Endothelial cell of umbilical vein (primary cell): ENCODE data around the gene ATG5. TPM values are rescaled to one million over a fixed set of nuclear protein-coding genes. Genes with fewer than 3 reads are reported as not detected.

Experiments
- BruUV-seq: library from RNA; stranded (reverse); fragments of 400-500 nt; replicated peaks from 2 replicates; lab custom pipeline; 2021; lab: Mats Ljungman, UMichigan
- CTCF ChIA-PET: fragments of 300-600, 350-600 bp; sonication (Branson Sonifier 250); formaldehyde crosslinking; loops from one replicate; lab custom pipeline; 2021; ENCODE audit warnings: antibody characterized with exemption, inconsistent platforms; lab: Charles Lee
- POLR2A ChIA-PET: fragments of 300-600, 350-600 bp; sonication (Branson Sonifier 250); formaldehyde crosslinking; loops from one replicate; lab custom pipeline; 2021; ENCODE audit warnings: antibody characterized with exemption, inconsistent platforms; lab: Charles Lee
- DNase-seq: peaks from one replicate; pipeline ENCODE4 v3.0.0-alpha.2; 2011; ENCODE audit warnings: low read depth, low spot score
- FAIRE-seq: peaks from 2 replicates; lab custom pipeline; 2011; peaks lifted over from hg19 to GRCh38; lab: Jason Lieb, UNC
- H2AFZ ChIP-seq: 2 replicates; pipeline ENCODE4 v1.6.0; 2012; ENCODE audit warnings: low read depth, low read length, control low read depth, inconsistent platforms
- H3K27ac ChIP-seq: 2 replicates; pipeline ENCODE4 v1.5.1; 2011; ENCODE audit warnings: low read depth, mild to moderate bottlenecking, control low read depth, low read length, moderate library complexity; ENCODE audit not compliant: insufficient read depth
- H3K27me3 ChIP-seq, 2 experiments: 2 replicates each; pipeline versions ENCODE4 v1.6.0 to v1.6.1; 2011; ENCODE audit warnings: low read length in 2 of 2, mixed read lengths in 1 of 2; ENCODE audit not compliant: control insufficient read depth in 2 of 2, insufficient read depth in 2 of 2
- H3K36me3 ChIP-seq, 2 experiments: 2 replicates in 1 of 2; 3 replicates in 1 of 2; pipeline ENCODE4 v1.5.1; 2011; ENCODE audit warnings: low read length in 2 of 2, mild to moderate bottlenecking in 1 of 2, moderate library complexity in 1 of 2; ENCODE audit not compliant: control insufficient read depth in 2 of 2, insufficient read depth in 2 of 2; ENCODE audit errors: extremely low read depth in 1 of 2
- H3K4me1 ChIP-seq: 3 replicates; pipeline ENCODE4 v1.5.1; 2011; ENCODE audit warnings: mild to moderate bottlenecking, low read length; ENCODE audit not compliant: control insufficient read depth, insufficient read depth; ENCODE audit errors: extremely low read depth
- H3K4me2 ChIP-seq: 2 replicates; pipeline ENCODE4 v1.6.1; 2011; ENCODE audit warnings: low read length, control low read depth, mixed read lengths; ENCODE audit not compliant: insufficient read depth
- H3K4me3 ChIP-seq, 3 experiments: fragments of 200-600 bp in 1 of 3; sonication (generic), shearing (Covaris generic) in 1 of 3; replicated peaks in 1 of 3; 2 replicates each; pipeline ENCODE4 v1.5.1; 2011 to 2016; ENCODE audit warnings: control low read depth in 3 of 3, low read length in 3 of 3, mild to moderate bottlenecking in 2 of 3, inconsistent platforms in 1 of 3, low read depth in 1 of 3, moderate library complexity in 1 of 3; ENCODE audit not compliant: insufficient read depth in 1 of 3
- H3K79me2 ChIP-seq: 2 replicates; pipeline ENCODE4 v1.6.0; 2012; ENCODE audit warnings: low read length, inconsistent platforms; ENCODE audit not compliant: control insufficient read depth, insufficient read depth
- H3K9ac ChIP-seq: replicated peaks from 2 replicates; pipeline ENCODE3; 2011; ENCODE audit warnings: low read length, control low read depth; ENCODE audit not compliant: insufficient read depth; ENCODE audit errors: extremely low read depth
- H3K9me1 ChIP-seq: replicated peaks from 3 replicates; pipeline ENCODE4 v1.6.0; 2011; ENCODE audit warnings: mild to moderate bottlenecking, low read length; ENCODE audit not compliant: control insufficient read depth, insufficient read depth; ENCODE audit errors: extremely low read depth
- H3K9me3 ChIP-seq: replicated peaks from 2 replicates; pipeline ENCODE4 v1.5.1; 2012; ENCODE audit warnings: low read length, inconsistent platforms; ENCODE audit not compliant: control insufficient read depth, insufficient read depth
- H4K20me1 ChIP-seq: replicated peaks from 2 replicates; pipeline ENCODE3; 2011; ENCODE audit warnings: mild to moderate bottlenecking, low read length; ENCODE audit not compliant: control insufficient read depth, insufficient read depth; ENCODE audit errors: extremely low read depth
- EZH2 ChIP-seq: IDR thresholded peaks from 2 replicates; pipeline ENCODE4 v1.6.1; 2012; ENCODE audit warnings: borderline replicate concordance, low read depth, mild to moderate bottlenecking, moderate library complexity, low read length, inconsistent platforms; ENCODE audit not compliant: severe bottlenecking
- FOS ChIP-seq: IDR thresholded peaks from 2 replicates; pipeline ENCODE4 v1.6.1; 2011; ENCODE audit warnings: mild to moderate bottlenecking, low read length, moderate library complexity, borderline replicate concordance; ENCODE audit not compliant: insufficient read depth
- GATA2 ChIP-seq: IDR thresholded peaks from 2 replicates; pipeline ENCODE4 v1.7.0; 2011; ENCODE audit warnings: low read depth, mild to moderate bottlenecking, moderate library complexity, mixed read lengths, low read length; ENCODE audit not compliant: insufficient read length, insufficient read depth
- JUN ChIP-seq: IDR thresholded peaks from 2 replicates; pipeline ENCODE4 v1.6.1; 2011; ENCODE audit warnings: borderline replicate concordance, low read depth; ENCODE audit not compliant: insufficient read length, insufficient read depth
- MAX ChIP-seq: IDR thresholded peaks from 2 replicates; pipeline ENCODE4 v1.6.1; 2011; ENCODE audit not compliant: insufficient read depth, insufficient read length
- MYC ChIP-seq: IDR thresholded peaks from one replicate; pipeline ENCODE4 v1.6.1; 2011; ENCODE audit warnings: mild to moderate bottlenecking, low read depth, low read length
- POLR2A ChIP-seq: IDR thresholded peaks from 2 replicates; pipeline ENCODE4 v1.6.1; 2012; ENCODE audit warnings: low read depth, mild to moderate bottlenecking, control low read depth, low read length
- POLR2AphosphoS5 ChIP-seq: IDR thresholded peaks from 2 replicates; pipeline ENCODE4 v1.6.1; 2012; ENCODE audit warnings: low read depth, mild to moderate bottlenecking, control low read depth, low read length, moderate library complexity; ENCODE audit not compliant: insufficient read depth
- dilution Hi-C: fragments of 300-500 bp; cut with MboI; formaldehyde crosslinking; loops from one replicate; pipeline ENCODE4 v1.15.0; 2019; ENCODE audit warnings: low sequenced_read_pairs; ENCODE audit not compliant: extremely low pct_ligation_motif_present
- intact Hi-C: fragments of 100-400 bp; cut with micrococcal nuclease; formaldehyde crosslinking; loops from one replicate; pipeline ENCODE4 v1.10.0; 2022
- polyA plus RNA-seq, 4 experiments: library from polyadenylated mRNA; depleted of rRNA in 3 of 4; stranded (reverse) in 3 of 4; unstranded in 1 of 4; fragments of >200 nt; gene quantifications; 2 replicates each; pipeline versions ENCODE4 v1.2.1 to v1.2.3, GENCODE V29; 2011 to 2012; ENCODE audit warnings: missing spikeins in 1 of 4
- total RNA-seq: library from RNA; stranded (reverse); gene quantifications from 2 replicates; pipeline ENCODE4 v1.2.3, GENCODE V29; 2021
- TF ChIP-seq, protein P1 (sequence below), 2 donors: IDR thresholded peaks; 1 replicate in 1 of 2; 2 replicates in 1 of 2; pipeline ENCODE4 v1.5.1; 2011; ENCODE audit warnings: low read length in 2 of 2, mild to moderate bottlenecking in 2 of 2, moderate library complexity in 2 of 2, control low read depth in 1 of 2, inconsistent platforms in 1 of 2, low read depth in 1 of 2; ENCODE audit not compliant: insufficient read depth in 1 of 2; ENCODE audit errors: extremely low read depth in 1 of 2

ATG5 gene
- total and polyA plus RNA-seq, 2 donors (not counting 3 experiments of a cell fraction or from before 2014, with no cell fraction given): 14.1 to 32.8 TPM

GRCh38 chr6:106167096-106167814 lies 158.3 kb downstream of the ATG5 start:
- H3K27me3 ChIP-seq: no peaks in the 10 kb centered on the region
- TF ChIP-seq MYC (no peak), POLR2AphosphoS5 (no peak), FOS (no peak), POLR2A (no peak), GATA2 (no peak), EZH2 (no peak), MAX (no peak), JUN (no peak)
- TF ChIP-seq, protein P1, sequence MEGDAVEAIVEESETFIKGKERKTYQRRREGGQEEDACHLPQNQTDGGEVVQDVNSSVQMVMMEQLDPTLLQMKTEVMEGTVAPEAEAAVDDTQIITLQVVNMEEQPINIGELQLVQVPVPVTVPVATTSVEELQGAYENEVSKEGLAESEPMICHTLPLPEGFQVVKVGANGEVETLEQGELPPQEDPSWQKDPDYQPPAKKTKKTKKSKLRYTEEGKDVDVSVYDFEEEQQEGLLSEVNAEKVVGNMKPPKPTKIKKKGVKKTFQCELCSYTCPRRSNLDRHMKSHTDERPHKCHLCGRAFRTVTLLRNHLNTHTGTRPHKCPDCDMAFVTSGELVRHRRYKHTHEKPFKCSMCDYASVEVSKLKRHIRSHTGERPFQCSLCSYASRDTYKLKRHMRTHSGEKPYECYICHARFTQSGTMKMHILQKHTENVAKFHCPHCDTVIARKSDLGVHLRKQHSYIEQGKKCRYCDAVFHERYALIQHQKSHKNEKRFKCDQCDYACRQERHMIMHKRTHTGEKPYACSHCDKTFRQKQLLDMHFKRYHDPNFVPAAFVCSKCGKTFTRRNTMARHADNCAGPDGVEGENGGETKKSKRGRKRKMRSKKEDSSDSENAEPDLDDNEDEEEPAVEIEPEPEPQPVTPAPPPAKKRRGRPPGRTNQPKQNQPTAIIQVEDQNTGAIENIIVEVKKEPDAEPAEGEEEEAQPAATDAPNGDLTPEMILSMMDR (IDR thresholded peaks at IDR 0.05; ENCODE audit: extremely low read depth in 1 of 2, insufficient read depth in 1 of 2, low read depth in 1 of 2, low read length in 2 of 2): no peak
- H3K36me3 ChIP-seq: no peaks in the 10 kb centered on the region
- no peak overlapping the region for H3K27ac ChIP-seq
- no peaks in the 10 kb centered on the region for H3K4me1 ChIP-seq
- H3K9me3 ChIP-seq: no peaks in the 10 kb centered on the region
- H3K9me1 ChIP-seq: no peaks in the 10 kb centered on the region
- intact Hi-C loops: no loop called here
- H3K4me3 ChIP-seq: no peak overlapping the region
- H2AFZ ChIP-seq: no peak overlapping the region
- H3K9ac ChIP-seq: no peak overlapping the region
- ChIA-PET POLR2A (no interaction called here), CTCF (no interaction called here)
- FAIRE-seq (no peak), DNase-seq (no peak)
- dilution Hi-C loops: no loop called here
- H3K4me2 ChIP-seq: no peak overlapping the region
- no TSS peak for BruUV-seq
- H3K79me2 ChIP-seq: no peaks in the 10 kb centered on the region
- H4K20me1 ChIP-seq: no peaks in the 10 kb centered on the region
